ENCODE data around the gene PHLDA3.
"Not testable (repeated sequence)": the region's sequence is repeated elsewhere in the genome, so short reads cannot be mapped to it uniquely, and the experiment has no call there.

Gene PHLDA3

DNA sequence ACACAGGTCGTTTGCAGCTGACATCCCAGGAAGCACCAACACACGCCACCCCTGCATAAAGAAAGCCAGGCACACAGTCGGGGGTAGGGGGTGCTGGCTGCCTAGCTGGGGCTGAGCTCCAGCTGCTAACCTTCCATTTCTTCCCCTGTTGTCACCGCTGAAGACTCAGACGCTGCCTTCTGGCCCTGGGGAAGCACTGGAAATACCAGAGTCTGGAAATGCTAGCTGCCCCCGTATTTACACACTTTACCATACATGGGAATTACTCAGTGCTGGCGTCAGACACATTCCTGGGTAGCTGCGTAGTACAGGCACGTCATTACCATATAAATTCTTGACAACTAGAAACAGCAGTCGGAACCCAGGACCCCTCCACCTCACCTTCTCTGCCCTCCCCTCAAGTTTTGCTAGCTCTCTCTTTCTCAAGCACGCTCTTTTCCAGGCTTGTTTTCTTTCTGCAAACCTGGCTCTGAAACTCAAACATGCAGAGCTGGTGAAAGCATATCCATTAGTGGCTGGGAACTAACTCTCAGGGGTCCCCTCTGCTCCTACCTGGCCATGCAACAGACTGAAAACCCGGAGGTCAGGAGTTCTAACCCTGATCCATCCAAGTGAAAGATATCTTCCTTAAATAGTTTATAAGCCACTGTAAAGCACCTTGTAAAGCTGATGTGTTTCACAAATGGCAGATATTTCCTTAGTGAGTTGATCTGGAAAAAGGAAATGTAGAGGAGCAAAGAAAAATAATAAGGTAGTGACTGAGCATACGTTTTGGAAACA, 34.6 kb upstream of the PHLDA3 start:
- peak; percentile 79 for DNase-seq

DNA sequence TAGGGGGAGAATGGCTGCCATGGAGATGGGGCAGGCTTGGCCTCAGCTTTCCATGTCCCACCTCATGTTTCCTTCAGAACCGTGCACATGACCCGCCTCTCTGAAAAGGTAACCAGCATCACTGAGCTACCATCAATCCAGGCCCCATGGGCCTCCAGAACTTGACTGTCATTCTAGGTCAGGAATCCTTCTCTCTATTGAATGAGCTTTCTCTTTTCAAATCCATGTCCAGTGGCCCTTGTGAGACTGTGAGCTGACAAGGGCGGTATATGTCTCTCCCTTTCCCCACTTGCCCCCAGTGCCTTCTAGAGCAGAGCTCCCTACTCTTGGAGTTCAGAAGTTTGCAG, 33.5 kb upstream of the PHLDA3 start:
- no peak for DNase-seq

- no peak for DNase-seq
Measured at GRCh38 chr1:201501812-201502510, 33.0 kb upstream of the PHLDA3 start.

DNA sequence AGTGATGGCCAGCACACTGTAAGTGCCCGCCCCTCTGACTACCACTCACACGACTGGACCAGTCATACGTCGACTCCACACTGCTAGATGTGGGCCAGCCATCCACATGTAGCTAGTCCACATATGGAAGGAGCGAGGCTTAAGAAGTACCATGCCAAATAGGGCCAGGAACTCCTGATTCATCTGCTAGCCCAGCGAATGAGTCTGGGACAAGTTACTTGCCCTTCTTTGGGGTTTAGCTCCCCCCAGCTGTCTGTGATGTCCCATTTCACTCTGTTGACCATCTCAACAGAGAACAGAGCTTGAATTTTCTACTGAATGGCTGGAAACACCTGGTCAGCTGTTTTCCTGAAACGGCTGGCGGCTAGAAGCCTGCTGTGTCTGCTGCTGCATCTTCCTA, 32.2 kb upstream of the PHLDA3 start:
- no peak for DNase-seq

DNA sequence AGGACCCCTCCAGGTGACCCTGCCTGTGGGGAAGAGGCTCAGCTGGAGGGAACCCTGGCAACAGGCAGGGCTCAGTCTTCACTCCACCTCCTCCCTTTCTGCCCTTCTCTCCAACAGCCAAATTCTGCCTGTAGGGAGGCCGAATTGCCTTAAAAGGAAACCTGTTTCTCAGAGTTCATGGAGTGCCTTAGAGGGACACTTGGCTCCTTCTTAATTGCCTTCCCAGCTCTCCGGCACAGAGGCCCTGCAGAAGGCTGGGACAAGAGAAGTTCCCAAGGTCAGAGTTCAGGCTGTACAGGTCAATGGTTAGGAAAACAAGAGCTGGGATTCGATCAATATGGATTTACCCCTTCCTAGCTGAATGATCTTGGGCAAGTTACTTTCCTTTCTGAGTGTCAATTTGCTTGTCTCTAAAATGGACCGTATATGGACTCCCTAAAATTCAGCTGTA, 31.7 kb upstream of the PHLDA3 start:
- no peak for DNase-seq

- DNase-seq = no peak
Measured at GRCh38 chr1:201499795-201500669, 31.0 kb upstream of the PHLDA3 start.

- DNase-seq = no peak
Measured at GRCh38 chr1:201499191-201499590, 30.2 kb upstream of the PHLDA3 start.

GRCh38 chr1:201498621-201499020, 29.6 kb upstream of the PHLDA3 start:
- DNase-seq = no peak

GRCh38 chr1:201497935-201498509, 29.0 kb upstream of the PHLDA3 start:
- DNase-seq = no peak

- no peak for DNase-seq
Measured at GRCh38 chr1:201496296-201496690, 27.3 kb upstream of the PHLDA3 start.

GRCh38 chr1:201495551-201496295, 26.7 kb upstream of the PHLDA3 start:
- DNase-seq = peak; percentile 84

DNA sequence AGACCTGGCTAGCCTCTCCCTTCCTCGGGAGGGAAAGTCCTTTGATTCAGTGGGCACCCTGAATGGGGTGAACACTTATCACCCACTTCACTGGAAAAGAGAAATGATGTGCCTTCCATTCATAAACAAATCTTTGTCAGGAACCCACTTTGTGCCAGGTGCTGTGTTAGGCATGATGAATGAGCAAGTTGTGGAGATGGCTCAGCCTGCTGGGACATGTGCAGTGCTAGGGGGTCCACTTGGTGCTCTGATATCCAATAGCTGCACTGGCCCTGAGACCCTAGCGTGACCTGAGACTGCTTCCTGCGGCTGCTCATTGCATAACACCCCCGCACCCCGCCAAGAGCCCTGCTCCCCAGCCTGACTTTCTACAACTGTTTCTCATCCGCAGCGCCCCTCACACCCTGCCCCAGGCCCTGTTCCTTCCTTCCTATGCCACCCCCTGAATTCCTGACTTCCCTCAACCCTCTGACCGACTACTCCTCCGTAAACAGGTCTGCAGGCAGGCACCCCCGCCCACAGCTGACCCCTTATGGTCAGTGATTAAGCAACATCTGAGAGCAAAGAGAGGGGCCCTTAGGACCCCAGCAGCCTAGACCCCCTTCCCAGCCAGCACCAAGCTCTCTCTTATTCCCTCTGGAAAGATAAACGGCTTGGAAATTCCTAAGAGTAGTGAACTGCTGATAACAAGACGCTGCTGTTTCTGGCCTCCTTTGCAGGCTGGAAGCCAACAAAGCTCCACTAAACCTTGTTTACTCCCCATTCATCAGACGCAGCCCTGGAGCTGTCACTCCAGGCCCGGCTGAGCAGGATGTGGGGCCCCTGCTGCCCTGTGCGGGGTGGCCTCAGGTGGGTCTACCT, 25.0 kb upstream of the PHLDA3 start:
- no peak for DNase-seq

GRCh38 chr1:201493026-201493656, 24.2 kb upstream of the PHLDA3 start:
- DNase-seq = not testable (repeated sequence)

DNA sequence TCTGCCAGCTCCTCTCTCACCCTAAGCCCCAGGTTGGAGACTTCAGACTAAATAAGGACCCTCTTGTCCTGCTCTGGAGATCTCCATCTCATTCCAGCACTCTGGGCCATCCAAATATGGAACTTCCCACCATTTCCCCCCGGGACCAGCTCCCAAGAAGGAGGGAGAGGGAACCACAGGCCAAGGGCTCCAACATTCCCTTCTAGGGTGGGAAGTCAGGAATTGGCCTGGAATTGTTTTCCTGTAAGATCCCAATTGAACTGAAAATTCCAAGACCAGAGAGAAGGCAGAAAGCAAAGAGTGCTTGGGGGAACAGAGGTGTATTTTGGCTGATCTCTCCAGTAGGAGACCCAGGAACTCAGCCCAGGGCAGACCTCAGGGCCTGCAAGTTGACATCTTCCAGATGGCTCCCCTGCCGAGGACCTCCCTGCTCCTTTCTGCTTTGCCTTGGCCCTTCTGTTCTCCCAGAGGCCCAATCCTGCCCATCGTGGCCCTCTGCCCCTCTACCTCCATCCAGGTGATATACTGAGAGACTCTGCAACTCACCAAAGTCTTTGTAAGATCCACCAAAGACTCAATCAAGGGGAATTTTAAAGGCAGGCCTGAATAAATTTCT, 23.0 kb upstream of the PHLDA3 start:
- no peak for DNase-seq

GRCh38 chr1:201490708-201491131, 21.7 kb upstream of the PHLDA3 start:
- no peak for DNase-seq

- no peak for DNase-seq
Measured at GRCh38 chr1:201489643-201490261, 20.8 kb upstream of the PHLDA3 start.

DNA sequence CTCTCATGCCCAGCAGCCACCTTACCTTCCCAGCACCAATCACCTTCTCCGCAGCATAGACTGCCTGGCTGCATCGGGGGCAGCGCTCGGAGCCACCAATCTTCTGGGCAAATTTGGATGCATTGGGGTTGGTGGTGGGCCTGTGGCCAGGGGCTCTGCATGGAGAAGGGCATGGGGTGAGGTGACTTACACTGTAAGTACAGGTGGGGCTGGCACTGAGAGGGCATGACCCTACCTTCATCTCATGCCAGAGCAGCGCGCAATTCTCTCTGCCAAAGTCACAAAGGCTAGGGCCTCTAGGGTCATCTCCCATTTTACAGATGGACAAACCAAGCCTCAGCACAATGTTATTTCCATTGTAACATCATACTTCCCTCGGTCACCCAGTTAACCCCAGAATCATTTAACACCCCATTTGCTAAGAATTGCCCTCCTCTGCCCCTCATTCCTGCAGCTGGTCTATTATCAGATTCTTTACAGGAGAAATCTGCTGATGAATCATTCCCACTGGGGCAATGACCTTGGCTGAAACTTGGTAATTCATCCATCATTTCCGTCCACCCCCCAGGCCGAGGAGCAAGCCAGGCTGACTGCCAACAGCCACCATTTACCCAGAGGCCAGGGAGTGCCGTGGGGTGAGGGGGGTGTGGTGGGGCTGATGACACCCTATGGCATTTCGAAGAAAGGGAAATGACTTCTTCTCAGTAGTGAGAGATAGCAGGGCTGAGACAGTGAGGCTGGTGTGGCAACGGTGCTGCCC, 20.0 kb upstream of the PHLDA3 start:
- DNase-seq = no peak

DNA sequence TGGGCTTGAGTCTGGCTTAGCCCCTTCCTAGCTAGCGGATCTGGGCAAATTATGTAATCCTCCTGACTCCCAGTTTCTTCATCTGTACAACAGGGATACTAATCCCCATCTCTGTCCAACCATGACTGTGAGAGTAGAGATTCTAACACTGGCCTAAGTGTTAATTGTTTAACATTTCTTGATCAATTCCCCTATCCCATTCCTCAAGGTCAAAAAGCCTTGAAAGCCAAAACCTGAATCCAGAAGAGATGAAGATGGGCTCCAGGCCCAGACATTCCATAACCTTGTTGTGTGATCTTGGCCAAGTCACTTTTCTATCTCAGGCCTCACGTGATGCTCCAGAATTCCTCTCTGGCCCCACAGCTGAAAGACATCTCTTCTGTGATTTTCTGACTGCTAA, 18.8 kb upstream of the PHLDA3 start:
- no peak for DNase-seq

DNA sequence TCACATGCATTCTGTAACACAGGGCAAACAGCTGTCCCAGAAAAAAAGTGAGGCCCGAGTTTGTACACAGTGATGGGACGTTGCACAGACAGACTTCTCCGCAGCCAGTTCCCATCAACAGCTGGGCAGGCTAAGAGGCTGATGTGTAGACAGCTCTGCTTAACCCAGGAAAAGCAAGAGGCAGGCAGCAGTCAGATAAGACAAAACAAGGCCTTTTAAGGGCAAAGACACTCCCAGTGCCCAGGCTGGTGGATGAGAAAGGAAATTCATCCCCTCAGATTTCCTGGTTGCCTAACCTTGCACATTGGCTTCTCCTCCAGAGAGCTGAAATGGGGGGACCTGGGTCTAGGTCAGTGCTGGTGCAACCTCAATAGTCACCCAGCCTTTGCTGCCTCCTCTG, 17.2 kb upstream of the PHLDA3 start:
- DNase-seq = no peak
